Measurements from ENCODE around the gene PTPRE. TPM values are rescaled to one million over a fixed set of nuclear protein-coding genes. Genes with fewer than 3 reads are reported as not detected.

Gene PTPRE
- polyA plus RNA-seq, 1 donor (not counting 4 experiments of a cell fraction or from before 2014, with no cell fraction given), result 15.1 TPM

GRCh38 chr10:127911218-127911866 lies 4.4 kb downstream of the PTPRE start:
- no peak overlapping the region for H3K27ac ChIP-seq (ENCODE audit: control insufficient read depth, insufficient read depth, low read length)
- FAIRE-seq, result no peak
- no peaks in the 10 kb centered on the region for H4K20me1 ChIP-seq (ENCODE audit: control insufficient read depth, extremely low read depth, insufficient read depth, low read length)
- no peak overlapping the region for H3K9ac ChIP-seq (ENCODE audit: control insufficient read depth, extremely low read depth, insufficient read depth, low read length)
- no peaks in the 10 kb centered on the region for H3K9me3 ChIP-seq (ENCODE audit: control insufficient read depth, low read depth, low read length)
- TF ChIP-seq CTCF (optimal IDR thresholded peaks at IDR 0.05 in 1 of 3, IDR thresholded peaks at IDR 0.05 in 1 of 3, conservative IDR thresholded peaks at IDR 0.05 in 1 of 3; ENCODE audit: extremely low read depth in 1 of 3, insufficient read depth in 2 of 3, low read length in 3 of 3) (no peak), EZH2 (IDR thresholded peaks at IDR 0.05; ENCODE audit: low read length) (no peak)
- H3K9me1 ChIP-seq (ENCODE audit: control insufficient read depth, extremely low read depth, insufficient read depth, low read length), result no peaks in the 10 kb centered on the region
- H2AFZ ChIP-seq (ENCODE audit: control insufficient read depth, low read length), result no peak overlapping the region
- no peaks in the 10 kb centered on the region for H3K36me3 ChIP-seq (ENCODE audit: control insufficient read depth in 2 of 2, extremely low read depth in 1 of 2, insufficient read depth in 2 of 2, low read length in 2 of 2)
- peaks cover 20% of the 10 kb centered on the region for H3K27me3 ChIP-seq (ENCODE audit: control insufficient read depth, extremely low read depth, insufficient read depth, low read length)
- no peaks in the 10 kb centered on the region for H3K79me2 ChIP-seq (ENCODE audit: control insufficient read depth, insufficient read depth, low read length)
- H3K4me3 ChIP-seq (ENCODE audit: control insufficient read depth in 2 of 3, extremely low read depth in 1 of 3, insufficient read depth in 2 of 3, low read depth in 1 of 3, low read length in 3 of 3), result no peak overlapping the region
- no peak for DNase-seq (ENCODE audit: low read depth, low spot score)
- dilution Hi-C loops (cut with MboI; ENCODE audit: extremely low pct_ligation_motif_present, low sequenced_read_pairs), result no loop called here
- no peak overlapping the region for H3K4me2 ChIP-seq (ENCODE audit: control insufficient read depth, extremely low read depth, insufficient read depth, low read depth, low read length)
- H3K4me1 ChIP-seq (ENCODE audit: control insufficient read depth, extremely low read depth, insufficient read depth, low read length), result no peaks in the 10 kb centered on the region

- H3K36me3 ChIP-seq (ENCODE audit: control insufficient read depth in 2 of 2, extremely low read depth in 1 of 2, insufficient read depth in 2 of 2, low read length in 2 of 2), result no peaks in the 10 kb centered on the region
- dilution Hi-C loops (cut with MboI; ENCODE audit: extremely low pct_ligation_motif_present, low sequenced_read_pairs), result no loop called here
- DNase-seq (ENCODE audit: low read depth, low spot score), result no peak
- H2AFZ ChIP-seq (ENCODE audit: control insufficient read depth, low read length), result no peak overlapping the region
- no peaks in the 10 kb centered on the region for H4K20me1 ChIP-seq (ENCODE audit: control insufficient read depth, extremely low read depth, insufficient read depth, low read length)
- no peak for TF ChIP-seq EZH2 (IDR thresholded peaks at IDR 0.05; ENCODE audit: low read length)
- no peak for TF ChIP-seq CTCF (optimal IDR thresholded peaks at IDR 0.05 in 1 of 3, IDR thresholded peaks at IDR 0.05 in 1 of 3, conservative IDR thresholded peaks at IDR 0.05 in 1 of 3; ENCODE audit: extremely low read depth in 1 of 3, insufficient read depth in 2 of 3, low read length in 3 of 3)
- no peaks in the 10 kb centered on the region for H3K4me1 ChIP-seq (ENCODE audit: control insufficient read depth, extremely low read depth, insufficient read depth, low read length)
- FAIRE-seq, result no peak
- no peaks in the 10 kb centered on the region for H3K79me2 ChIP-seq (ENCODE audit: control insufficient read depth, insufficient read depth, low read length)
- H3K9ac ChIP-seq (ENCODE audit: control insufficient read depth, extremely low read depth, insufficient read depth, low read length), result no peak overlapping the region
- no peak overlapping the region for H3K27ac ChIP-seq (ENCODE audit: control insufficient read depth, insufficient read depth, low read length)
- no peaks in the 10 kb centered on the region for H3K9me1 ChIP-seq (ENCODE audit: control insufficient read depth, extremely low read depth, insufficient read depth, low read length)
- H3K27me3 ChIP-seq (ENCODE audit: control insufficient read depth, extremely low read depth, insufficient read depth, low read length), result peaks cover 16% of the 10 kb centered on the region
- no peaks in the 10 kb centered on the region for H3K9me3 ChIP-seq (ENCODE audit: control insufficient read depth, low read depth, low read length)
- no peak overlapping the region for H3K4me2 ChIP-seq (ENCODE audit: control insufficient read depth, extremely low read depth, insufficient read depth, low read depth, low read length)
- H3K4me3 ChIP-seq (ENCODE audit: control insufficient read depth in 2 of 3, extremely low read depth in 1 of 3, insufficient read depth in 2 of 3, low read depth in 1 of 3, low read length in 3 of 3), result no peak overlapping the region
Measured at GRCh38 chr10:127911867-127912257, 5.0 kb downstream of the PTPRE start.

All from keratinocyte (primary cell).